Amygdala (tissue), 56 donors: ENCODE results near the gene CNNM2.
"Not testable (repeated sequence)": the region's sequence is repeated elsewhere in the genome, so short reads cannot be mapped to it uniquely, and the experiment has no call there.

Experiments
- DNase-seq, 56 donors: peaks; one replicate each; lab custom pipeline; 2025; lab: John Stamatoyannopoulos, UW

The CNNM2 gene

DNA sequence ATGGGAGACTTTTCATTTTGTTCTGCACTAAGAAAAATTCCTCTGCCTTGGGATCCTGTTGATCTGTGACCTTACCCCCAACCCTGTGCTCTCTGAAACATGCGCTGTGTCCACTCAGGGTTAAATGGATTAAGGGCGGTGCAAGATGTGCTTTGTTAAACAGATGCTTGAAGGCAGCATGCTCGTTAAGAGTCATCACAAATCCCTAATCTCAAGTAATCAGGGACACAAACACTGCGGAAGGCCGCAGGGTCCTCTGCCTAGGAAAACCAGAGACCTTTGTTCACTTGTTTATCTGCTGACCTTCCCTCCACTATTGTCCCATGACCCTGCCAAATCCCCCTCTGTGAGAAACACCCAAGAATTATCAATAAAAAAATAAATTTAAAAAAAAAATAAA, 212.1 kb downstream of the CNNM2 start:
- DNase-seq: not testable (repeated sequence)

DNA sequence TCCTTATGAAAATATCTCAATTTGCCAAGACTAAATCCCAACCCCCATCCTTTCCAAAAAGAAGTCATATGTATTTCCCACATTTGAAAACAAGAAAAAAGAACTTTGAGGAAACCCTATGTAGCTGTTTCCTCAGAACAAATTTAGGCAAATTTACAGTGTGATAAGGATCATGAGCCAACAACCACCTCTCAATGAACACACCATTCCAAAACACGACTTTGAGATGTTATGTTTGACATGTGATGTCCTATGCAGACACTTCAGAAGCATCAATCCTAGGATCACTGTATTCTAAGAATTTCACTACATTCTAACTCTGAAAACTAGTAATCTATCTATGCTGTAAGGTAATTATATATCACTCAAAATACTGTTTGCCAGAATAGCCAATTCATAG, 212.8 kb downstream of the CNNM2 start:
- no peak for DNase-seq

DNA sequence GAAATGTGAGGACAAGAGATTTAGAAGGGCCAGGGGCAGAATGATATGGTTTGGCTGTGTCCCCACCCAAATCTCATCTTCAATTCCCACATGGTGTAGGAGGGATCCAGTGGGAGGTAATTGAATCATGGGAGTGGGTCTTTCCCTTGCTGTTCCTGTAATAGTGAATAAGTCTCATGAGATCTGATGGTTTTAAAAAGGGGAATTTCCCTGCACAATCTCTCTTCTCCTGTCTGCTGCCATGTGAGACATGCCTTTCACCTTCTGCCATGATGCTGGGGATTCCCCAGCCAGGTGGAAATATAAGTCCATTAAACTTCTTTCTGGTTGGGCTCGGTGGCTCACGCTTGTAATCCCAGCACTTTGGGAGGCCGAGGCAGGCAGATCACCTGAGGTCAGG, 217.1 kb downstream of the CNNM2 start:
- not testable (repeated sequence) for DNase-seq

DNA sequence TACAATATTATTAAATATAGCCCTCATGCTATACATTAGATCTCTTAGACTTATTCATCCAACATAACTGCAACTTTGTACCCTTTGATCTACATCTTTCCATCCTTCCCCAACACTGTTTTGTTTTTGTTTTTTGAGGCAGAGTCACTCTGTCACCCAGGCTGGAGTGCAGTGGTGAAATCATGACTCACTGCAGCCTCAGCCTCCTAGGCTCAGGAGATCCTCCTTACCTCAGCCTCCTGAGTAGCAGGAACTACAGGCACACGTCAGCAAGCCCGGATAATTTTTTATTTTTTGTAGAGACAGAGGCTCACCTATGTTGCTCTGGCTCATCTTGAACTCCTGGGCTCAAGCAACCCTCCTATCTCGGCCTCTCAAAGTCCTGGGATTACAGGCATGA, 221.7 kb downstream of the CNNM2 start:
- DNase-seq: no peak
